KMS-11 (cell line): ENCODE data around the gene PCDHGA10.
"Not testable (repeated sequence)": the region's sequence is repeated elsewhere in the genome, so short reads cannot be mapped to it uniquely, and the experiment has no call there.

Experiments used
- H2AFZ ChIP-seq: fragments of 200-600 bp; sonication (generic); 2 replicates; pipeline ENCODE4 v1.6.1; 2016; ENCODE audit warnings: antibody characterized with exemption, mixed run types, low read depth
- H3K27ac ChIP-seq: fragments of 200-600 bp; sonication (generic); 2 replicates; pipeline ENCODE4 v1.6.1; 2016; ENCODE audit warnings: mild to moderate bottlenecking, mixed run types
- H3K27me3 ChIP-seq: fragments of 200-600 bp; sonication (generic); 2 replicates; pipeline ENCODE4 v1.6.1; 2017; ENCODE audit warnings: mild to moderate bottlenecking, low read depth, mixed run types, moderate library complexity; ENCODE audit not compliant: insufficient read depth
- H3K36me3 ChIP-seq: fragments of 200-600 bp; sonication (generic); 2 replicates; pipeline ENCODE4 v1.6.1; 2017; ENCODE audit warnings: mild to moderate bottlenecking, mixed run types; ENCODE audit not compliant: insufficient read depth
- H3K4me1 ChIP-seq: fragments of 200-600 bp; sonication (generic); 2 replicates; pipeline ENCODE4 v1.6.1; 2016; ENCODE audit warnings: mild to moderate bottlenecking, low read depth, mixed run types; ENCODE audit not compliant: poor library complexity, severe bottlenecking
- H3K4me2 ChIP-seq: fragments of 200-600 bp; sonication (generic); 2 replicates; pipeline ENCODE4 v1.7.0; 2016; ENCODE audit warnings: mild to moderate bottlenecking, mixed run types
- H3K4me3 ChIP-seq: fragments of 200-600 bp; sonication (generic); IDR thresholded peaks from 2 replicates; pipeline ENCODE4 v1.6.1; 2017; ENCODE audit warnings: low read depth, low read length, mixed read lengths; ENCODE audit not compliant: insufficient read depth
- H3K79me2 ChIP-seq: fragments of 200-600 bp; sonication (generic); 2 replicates; pipeline ENCODE4 v1.6.1; 2016; ENCODE audit warnings: low read depth, mixed run types; ENCODE audit not compliant: insufficient read depth
- H3K9ac ChIP-seq: fragments of 200-600 bp; sonication (generic); 2 replicates; pipeline ENCODE4 v1.6.1; 2016; ENCODE audit warnings: mild to moderate bottlenecking, mixed run types
- H4K20me1 ChIP-seq: fragments of 200-600 bp; sonication (generic); 2 replicates; pipeline ENCODE4 v1.6.1; 2016; ENCODE audit warnings: mild to moderate bottlenecking, mixed run types; ENCODE audit not compliant: insufficient read depth
- TF ChIP-seq, protein P1 (sequence below): fragments of 200-600 bp; sonication (generic); conservative IDR thresholded peaks from 2 replicates; pipeline ENCODE4 v1.6.1; 2017; ENCODE audit warnings: low read depth, mild to moderate bottlenecking, antibody characterized with exemption, low read length, moderate library complexity, mixed read lengths

PCDHGA10 gene

DNA sequence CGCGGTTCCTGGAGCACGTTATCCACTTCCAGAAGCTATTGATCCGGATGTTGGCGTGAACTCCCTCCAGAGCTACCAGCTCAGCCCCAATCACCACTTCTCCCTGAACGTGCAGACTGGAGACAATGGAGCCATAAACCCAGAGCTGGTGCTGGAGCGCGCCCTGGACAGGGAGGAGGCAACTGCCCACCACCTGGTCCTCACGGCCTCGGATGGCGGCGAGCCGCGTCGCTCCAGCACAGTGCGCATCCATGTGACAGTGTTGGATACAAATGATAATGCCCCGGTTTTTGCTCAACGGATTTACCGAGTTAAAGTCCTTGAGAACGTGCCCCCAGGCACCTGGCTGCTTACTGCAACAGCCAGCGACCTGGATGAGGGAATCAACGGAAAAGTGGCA is 9.4 kb upstream of the PCDHGA10 start:
- no peaks in the 10 kb centered on the region for H4K20me1 ChIP-seq
- no peaks in the 10 kb centered on the region for H3K36me3 ChIP-seq
- no peaks in the 10 kb centered on the region for H3K27me3 ChIP-seq
- no peak overlapping the region for H3K27ac ChIP-seq
- H3K4me1 ChIP-seq, result no peaks in the 10 kb centered on the region
- H3K9ac ChIP-seq, result no peak overlapping the region
- no peak overlapping the region for H3K4me3 ChIP-seq
- TF ChIP-seq, protein P1, sequence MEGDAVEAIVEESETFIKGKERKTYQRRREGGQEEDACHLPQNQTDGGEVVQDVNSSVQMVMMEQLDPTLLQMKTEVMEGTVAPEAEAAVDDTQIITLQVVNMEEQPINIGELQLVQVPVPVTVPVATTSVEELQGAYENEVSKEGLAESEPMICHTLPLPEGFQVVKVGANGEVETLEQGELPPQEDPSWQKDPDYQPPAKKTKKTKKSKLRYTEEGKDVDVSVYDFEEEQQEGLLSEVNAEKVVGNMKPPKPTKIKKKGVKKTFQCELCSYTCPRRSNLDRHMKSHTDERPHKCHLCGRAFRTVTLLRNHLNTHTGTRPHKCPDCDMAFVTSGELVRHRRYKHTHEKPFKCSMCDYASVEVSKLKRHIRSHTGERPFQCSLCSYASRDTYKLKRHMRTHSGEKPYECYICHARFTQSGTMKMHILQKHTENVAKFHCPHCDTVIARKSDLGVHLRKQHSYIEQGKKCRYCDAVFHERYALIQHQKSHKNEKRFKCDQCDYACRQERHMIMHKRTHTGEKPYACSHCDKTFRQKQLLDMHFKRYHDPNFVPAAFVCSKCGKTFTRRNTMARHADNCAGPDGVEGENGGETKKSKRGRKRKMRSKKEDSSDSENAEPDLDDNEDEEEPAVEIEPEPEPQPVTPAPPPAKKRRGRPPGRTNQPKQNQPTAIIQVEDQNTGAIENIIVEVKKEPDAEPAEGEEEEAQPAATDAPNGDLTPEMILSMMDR, result no peak
- H3K79me2 ChIP-seq, result no peaks in the 10 kb centered on the region
- H3K4me2 ChIP-seq, result no peak overlapping the region
- H2AFZ ChIP-seq, result no peak overlapping the region

DNA sequence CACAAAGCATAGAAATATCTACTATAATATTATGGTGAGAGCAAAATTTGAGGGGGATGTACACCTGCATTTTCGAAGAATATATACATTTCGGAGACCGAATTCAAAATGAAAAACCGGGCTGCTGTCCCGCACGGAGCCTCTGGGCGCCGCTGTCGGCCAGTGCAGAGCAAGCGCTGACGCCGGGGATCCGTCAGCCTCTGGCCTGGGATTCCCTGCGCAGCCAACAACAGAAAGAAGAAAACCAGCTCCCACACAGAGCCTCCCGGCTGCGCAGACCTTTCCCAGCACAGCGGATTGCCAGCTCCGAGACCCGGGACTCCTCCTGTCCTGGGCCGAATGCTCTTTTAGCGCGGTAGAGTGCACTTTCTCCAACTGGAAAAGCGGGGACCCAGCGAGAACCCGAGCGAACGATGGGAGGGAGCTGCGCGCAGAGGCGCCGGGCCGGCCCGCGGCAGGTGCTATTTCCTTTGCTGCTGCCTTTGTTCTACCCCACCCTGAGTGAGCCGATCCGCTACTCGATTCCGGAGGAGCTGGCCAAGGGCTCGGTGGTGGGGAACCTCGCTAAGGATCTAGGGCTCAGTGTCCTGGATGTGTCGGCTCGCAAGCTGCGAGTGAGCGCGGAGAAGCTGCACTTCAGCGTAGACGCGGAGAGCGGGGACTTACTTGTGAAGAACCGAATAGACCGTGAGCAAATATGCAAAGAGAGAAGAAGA is 4.8 kb upstream of the PCDHGA10 start, which contains the start of gene PCDHGB6:
Gene PCDHGB6, plus strand, starts transcription at position 232 of the 716 bp plus-strand sequence. Its CDS starts 182 bp downstream, at position 414.
- H4K20me1 ChIP-seq, H3K4me3 ChIP-seq, H3K9ac ChIP-seq, H3K79me2 ChIP-seq, H3K4me1 ChIP-seq, H3K4me2 ChIP-seq, H3K27me3 ChIP-seq, H3K36me3 ChIP-seq, H3K27ac ChIP-seq, H2AFZ ChIP-seq: not testable (repeated sequence)

DNA sequence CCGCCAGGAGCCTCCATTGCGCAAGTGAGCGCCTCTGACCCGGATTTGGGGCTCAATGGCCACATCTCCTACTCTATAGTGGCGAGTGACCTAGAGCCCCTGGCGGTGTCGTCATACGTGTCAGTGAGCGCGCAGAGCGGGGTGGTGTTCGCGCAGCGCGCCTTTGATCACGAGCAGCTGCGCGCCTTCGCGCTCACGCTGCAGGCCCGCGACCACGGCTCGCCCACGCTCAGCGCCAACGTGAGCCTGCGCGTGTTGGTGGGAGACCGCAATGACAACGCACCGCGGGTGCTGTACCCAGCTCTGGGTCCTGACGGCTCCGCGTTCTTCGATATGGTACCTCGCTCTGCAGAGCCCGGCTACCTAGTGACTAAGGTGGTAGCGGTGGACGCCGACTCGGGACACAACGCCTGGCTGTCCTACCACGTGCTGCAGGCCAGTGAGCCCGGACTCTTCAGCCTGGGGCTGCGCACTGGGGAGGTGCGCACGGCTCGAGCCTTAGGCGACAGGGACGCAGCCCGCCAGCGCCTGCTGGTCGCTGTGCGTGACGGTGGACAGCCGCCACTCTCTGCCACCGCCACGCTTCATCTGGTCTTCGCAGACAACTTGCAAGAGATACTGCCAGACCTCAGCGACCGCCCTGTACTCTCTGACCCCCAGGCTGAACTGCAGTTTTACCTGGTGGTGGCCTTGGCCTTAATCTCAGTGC is 3.0 kb upstream of the PCDHGA10 start:
- Histone ChIP-seq H3K9ac (no peak overlapping the region), H3K36me3 (no peaks in the 10 kb centered on the region), H3K4me2 (no peak overlapping the region), H2AFZ (no peak overlapping the region), H3K79me2 (no peaks in the 10 kb centered on the region), H3K4me3 (no peak overlapping the region), H4K20me1 (no peaks in the 10 kb centered on the region), H3K4me1 (no peaks in the 10 kb centered on the region), H3K27ac (no peak overlapping the region), H3K27me3 (no peaks in the 10 kb centered on the region)
- TF ChIP-seq, protein P1, result no peak

DNA sequence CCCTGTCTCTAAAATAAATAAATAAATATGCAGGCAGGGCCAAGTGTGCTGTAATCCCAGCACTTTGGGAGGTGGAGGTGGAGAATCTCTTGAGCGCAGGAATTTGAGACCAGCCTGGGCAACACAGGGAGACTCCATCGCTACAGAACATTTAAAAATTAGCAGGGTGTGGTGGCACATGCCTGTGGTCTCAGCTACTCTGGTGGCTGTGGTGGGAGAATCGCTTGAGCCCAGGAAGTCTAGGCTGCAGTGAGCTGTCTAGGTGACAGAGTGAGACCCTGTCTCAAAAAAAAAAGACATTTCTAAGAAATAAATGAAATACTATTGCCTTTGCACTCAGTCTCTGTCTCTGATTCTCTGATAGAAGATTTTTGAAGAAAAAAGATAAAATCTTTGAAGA is 1.2 kb upstream of the PCDHGA10 start:
- no peaks in the 10 kb centered on the region for H3K79me2 ChIP-seq
- H3K36me3 ChIP-seq, result no peaks in the 10 kb centered on the region

More for the DNA sequence above, 1.2 kb upstream of the PCDHGA10 start:
- no peak overlapping the region for H3K27ac ChIP-seq
- H4K20me1 ChIP-seq, result no peaks in the 10 kb centered on the region
- TF ChIP-seq, protein P1, result no peak
- H3K9ac ChIP-seq, result no peak overlapping the region
- H3K27me3 ChIP-seq, result no peaks in the 10 kb centered on the region
- H3K4me1 ChIP-seq, result no peaks in the 10 kb centered on the region
- H3K4me2 ChIP-seq, result no peak overlapping the region
- no peak overlapping the region for H2AFZ ChIP-seq
- H3K4me3 ChIP-seq, result no peak overlapping the region
